AML-193 (cell line): ENCODE measurements around the gene IGFL2.

Experiments
- DNase-seq, 2 experiments: peaks; one replicate each; lab custom pipeline; 2025; lab: John Stamatoyannopoulos, UW

Gene IGFL2

GRCh38 chr19:46209051-46209450 is 61.0 kb downstream of the IGFL2 start:
- DNase-seq: no peak

- DNase-seq: no peak
These were observed 61.4 kb downstream of the IGFL2 start for GRCh38 chr19:46209472-46209871.

GRCh38 chr19:46210669-46211068 is 62.6 kb downstream of the IGFL2 start:
- no peak for DNase-seq
